Fibroblast of the aortic adventitia (primary cell): Measurements from ENCODE around the gene CLDN25. TPM values are rescaled to one million over a fixed set of nuclear protein-coding genes. Genes with fewer than 3 reads are reported as not detected.
A peak's percentile ranks its signal among the peaks of the same experiment; 100 is the strongest.
"Not testable (repeated sequence)": the region's sequence is repeated elsewhere in the genome, so short reads cannot be mapped to it uniquely, and the experiment has no call there.

ENCODE experiments used
- DNase-seq: peaks from one replicate; pipeline ENCODE4 v3.0.0-alpha.2; 2010; ENCODE audit warnings: low read depth
- H3K4me3 ChIP-seq: 2 replicates; pipeline ENCODE4 v1.5.1; 2011; ENCODE audit warnings: low read depth, mild to moderate bottlenecking, control low read depth, low read length, moderate library complexity
- CTCF ChIP-seq: IDR thresholded peaks from 2 replicates; pipeline ENCODE4 v1.5.1; 2011; ENCODE audit warnings: mild to moderate bottlenecking, low read length, control low read depth, inconsistent platforms; ENCODE audit not compliant: insufficient read depth
- total RNA-seq: library from RNA; depleted of rRNA; stranded (reverse); fragments of >200 nt; gene quantifications from 2 replicates; pipeline ENCODE4 v1.2.3, GENCODE V29; 2012; ENCODE audit warnings: low replicate concordance

Gene CLDN25
- total RNA-seq, 1 donor: not detected

GRCh38 chr11:113781682-113782081 is 2.1 kb downstream of the CLDN25 start:
- DNase-seq: no peak
- H3K4me3 ChIP-seq: no peak overlapping the region
- TF ChIP-seq CTCF: no peak

- TF ChIP-seq CTCF: no peak
- H3K4me3 ChIP-seq: no peak overlapping the region
- DNase-seq: no peak
These were observed 2.5 kb downstream of the CLDN25 start for GRCh38 chr11:113782134-113782533.

GRCh38 chr11:113789016-113789415 is 9.4 kb downstream of the CLDN25 start:
- not testable (repeated sequence) for H3K4me3 ChIP-seq, DNase-seq

GRCh38 chr11:113789675-113790320 is 10.2 kb downstream of the CLDN25 start:
- no peak for TF ChIP-seq CTCF
- no peak overlapping the region for H3K4me3 ChIP-seq
- no peak for DNase-seq

- peak; percentile 53 for DNase-seq
- peak; percentile 72 for TF ChIP-seq CTCF
- no peak overlapping the region for H3K4me3 ChIP-seq
These were observed 17.2 kb downstream of the CLDN25 start for GRCh38 chr11:113796663-113797259.

- no peak overlapping the region for H3K4me3 ChIP-seq
- no peak for TF ChIP-seq CTCF
- DNase-seq: no peak
These were observed 23.0 kb downstream of the CLDN25 start for GRCh38 chr11:113802621-113803020.

GRCh38 chr11:113805640-113806039 is 26.0 kb downstream of the CLDN25 start:
- no peak for DNase-seq
- H3K4me3 ChIP-seq: no peak overlapping the region
- no peak for TF ChIP-seq CTCF
